ENCODE results near the gene SDK2. TPM values are rescaled to one million over a fixed set of nuclear protein-coding genes. Genes with fewer than 3 reads are reported as not detected.

Gene SDK2
- total RNA-seq, 1 experiment from 2014 or later = not detected

DNA sequence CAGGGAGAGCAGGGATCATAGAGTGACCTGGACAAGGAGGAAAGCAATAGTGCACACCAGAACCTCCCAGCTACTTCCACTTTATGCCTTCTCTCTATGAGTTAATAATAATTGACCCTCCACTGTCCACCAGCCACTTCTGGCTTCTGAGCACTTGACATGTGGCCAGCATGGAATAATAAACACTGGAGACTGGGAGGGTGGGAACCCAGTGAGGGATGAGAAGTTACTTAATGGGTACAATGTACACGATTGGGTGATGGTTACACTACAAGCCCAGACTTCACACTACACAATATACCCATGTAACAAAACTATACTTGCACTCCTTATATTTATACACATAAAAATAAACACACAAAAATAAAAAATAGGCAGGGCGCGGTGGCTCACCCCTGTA lies 343.9 kb downstream of the SDK2 start:
- Histone ChIP-seq H3K4me2 (ENCODE audit: low read depth, low read length, poor library complexity, severe bottlenecking) (no peak overlapping the region), H3K9me2 (replicated peaks; ENCODE audit: insufficient read depth, low read length) (no peaks in the 10 kb centered on the region), H3K4me3 (ENCODE audit: low read length) (no peak overlapping the region), H3K4me1 (ENCODE audit: low read length) (no peaks in the 10 kb centered on the region), H3K9me3 (ENCODE audit: low read length) (no peaks in the 10 kb centered on the region), H2AFZ (ENCODE audit: low read length) (no peak overlapping the region), H4K20me1 (ENCODE audit: insufficient read depth, low read depth, low read length) (no peaks in the 10 kb centered on the region), H3K36me3 (ENCODE audit: insufficient read depth, low read length) (no peaks in the 10 kb centered on the region), H3K27ac (ENCODE audit: low read length) (no peak overlapping the region), H3K9ac (ENCODE audit: low read length) (no peak overlapping the region), H3K79me2 (ENCODE audit: low read length) (no peaks in the 10 kb centered on the region), H3K27me3 (ENCODE audit: low read length) (no peaks in the 10 kb centered on the region)
- DNase-seq = no peak

DNA sequence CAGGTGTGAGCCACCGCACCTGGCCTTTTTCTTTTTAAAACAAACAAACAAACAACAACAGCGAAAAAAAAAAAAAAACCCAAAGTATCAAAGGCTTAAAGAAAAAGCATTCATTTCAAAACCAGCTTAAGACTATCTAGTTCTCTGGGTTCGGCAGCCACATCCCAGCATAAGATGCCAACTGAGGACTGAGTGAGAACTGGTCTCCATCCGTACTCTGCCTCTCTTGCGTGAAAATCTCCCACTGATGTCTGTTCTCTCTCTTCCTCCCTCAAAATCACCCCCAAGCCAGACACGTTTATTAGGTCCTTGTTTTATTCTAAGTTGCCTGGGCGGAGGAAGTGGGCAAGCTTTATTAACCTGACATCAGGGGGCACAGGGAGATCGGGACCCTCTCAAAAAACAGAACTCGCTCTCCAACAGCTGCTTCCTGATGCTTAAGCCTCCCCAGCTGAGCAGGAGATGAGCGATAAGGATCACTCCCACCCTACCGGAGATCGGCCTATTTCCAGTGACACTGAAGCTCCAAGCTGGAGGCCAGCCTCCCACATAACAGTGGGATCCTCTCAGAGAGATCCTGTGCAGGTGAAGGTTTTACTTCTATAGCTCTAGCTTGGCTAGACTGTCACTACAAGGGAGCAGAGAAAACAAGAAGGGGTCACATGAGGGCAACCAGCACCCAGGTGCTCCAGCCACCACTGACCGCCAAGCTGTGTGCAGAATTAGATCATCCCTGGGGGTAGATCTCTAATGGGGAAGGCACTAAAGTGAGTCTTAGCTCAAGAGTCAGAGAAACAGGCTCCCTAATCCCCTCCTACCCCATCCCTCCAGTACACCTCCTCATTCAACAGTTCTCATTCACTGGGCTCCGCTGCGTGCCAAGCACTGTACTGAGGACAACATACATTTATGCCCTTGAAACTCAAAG lies 346.0 kb downstream of the SDK2 start:
- no peak for DNase-seq
- H3K4me1 ChIP-seq (ENCODE audit: low read length) = no peaks in the 10 kb centered on the region
- H2AFZ ChIP-seq (ENCODE audit: low read length) = no peak overlapping the region
- H3K4me3 ChIP-seq (ENCODE audit: low read length) = no peak overlapping the region
- H3K27ac ChIP-seq (ENCODE audit: low read length) = no peak overlapping the region
- H3K27me3 ChIP-seq (ENCODE audit: low read length) = no peaks in the 10 kb centered on the region
- H3K79me2 ChIP-seq (ENCODE audit: low read length) = no peaks in the 10 kb centered on the region
- H3K9ac ChIP-seq (ENCODE audit: low read length) = no peak overlapping the region
- H3K4me2 ChIP-seq (ENCODE audit: low read depth, low read length, poor library complexity, severe bottlenecking) = no peak overlapping the region
- no peaks in the 10 kb centered on the region for H3K9me3 ChIP-seq (ENCODE audit: low read length)
- no peaks in the 10 kb centered on the region for H3K9me2 ChIP-seq (replicated peaks; ENCODE audit: insufficient read depth, low read length)
- H3K36me3 ChIP-seq (ENCODE audit: insufficient read depth, low read length) = no peaks in the 10 kb centered on the region
- no peaks in the 10 kb centered on the region for H4K20me1 ChIP-seq (ENCODE audit: insufficient read depth, low read depth, low read length)

DNA sequence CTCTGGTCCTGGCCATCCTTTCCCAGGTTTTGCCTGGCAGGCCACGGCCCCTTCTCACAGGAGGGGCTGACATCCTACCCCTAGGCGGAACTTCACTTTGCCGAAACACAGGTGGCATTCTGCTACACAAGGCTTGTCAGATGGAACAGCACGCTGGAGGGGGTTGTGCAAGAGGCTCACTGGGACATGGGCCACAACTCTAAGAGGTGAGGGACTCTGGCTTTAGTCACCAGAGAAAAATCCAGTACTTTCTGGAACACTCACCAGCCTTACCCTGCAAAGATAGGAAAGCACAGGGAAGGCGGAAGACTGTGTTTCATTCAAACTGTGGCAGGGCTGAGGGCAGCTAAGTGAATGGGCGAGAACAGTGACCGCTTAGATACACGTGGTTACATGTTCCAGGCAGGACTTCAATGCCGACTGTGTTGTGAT lies 350.7 kb downstream of the SDK2 start:
- no peak for DNase-seq
- no peak overlapping the region for H3K4me2 ChIP-seq (ENCODE audit: low read depth, low read length, poor library complexity, severe bottlenecking)

DNA sequence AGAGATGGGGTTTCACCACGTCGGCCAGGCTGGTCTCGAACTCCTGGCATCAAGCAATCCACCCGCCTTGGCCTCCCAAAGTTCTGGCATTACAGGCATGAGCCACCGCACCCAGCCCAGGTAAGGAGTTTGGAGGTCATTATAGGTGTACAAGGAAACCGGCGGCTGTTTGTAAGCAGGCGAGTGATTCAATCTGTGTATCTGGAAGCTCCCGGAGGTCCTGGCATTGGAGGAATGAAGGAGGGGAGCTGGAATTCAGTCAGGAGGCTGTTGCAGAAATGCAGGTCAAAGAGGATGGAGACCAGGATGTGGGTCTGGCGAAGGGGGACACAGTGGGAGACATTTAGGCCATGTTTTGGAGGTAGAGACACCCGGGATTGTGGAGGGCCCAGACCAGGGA lies 351.2 kb downstream of the SDK2 start:
- Histone ChIP-seq H3K4me2 (ENCODE audit: low read depth, low read length, poor library complexity, severe bottlenecking) (no peak overlapping the region), H3K4me1 (ENCODE audit: low read length) (peaks cover 4% of the 10 kb centered on the region; the same call in 1 of the 2 replicates), H3K9me3 (ENCODE audit: low read length) (no peaks in the 10 kb centered on the region), H3K9me2 (replicated peaks; ENCODE audit: insufficient read depth, low read length) (no peaks in the 10 kb centered on the region), H2AFZ (ENCODE audit: low read length) (no peak overlapping the region), H3K27me3 (ENCODE audit: low read length) (no peaks in the 10 kb centered on the region), H3K4me3 (ENCODE audit: low read length) (no peak overlapping the region), H3K36me3 (ENCODE audit: insufficient read depth, low read length) (no peaks in the 10 kb centered on the region), H3K79me2 (ENCODE audit: low read length) (no peaks in the 10 kb centered on the region), H3K27ac (ENCODE audit: low read length) (no peak overlapping the region), H4K20me1 (ENCODE audit: insufficient read depth, low read depth, low read length) (no peaks in the 10 kb centered on the region), H3K9ac (ENCODE audit: low read length) (no peak overlapping the region)
- DNase-seq = no peak

More for the DNA sequence above, 350.7 kb downstream of the SDK2 start:
- H3K9ac ChIP-seq (ENCODE audit: low read length) = no peak overlapping the region
- no peak overlapping the region for H2AFZ ChIP-seq (ENCODE audit: low read length)
- no peak overlapping the region for H3K4me3 ChIP-seq (ENCODE audit: low read length)
- H3K9me3 ChIP-seq (ENCODE audit: low read length) = no peaks in the 10 kb centered on the region
- H3K9me2 ChIP-seq (replicated peaks; ENCODE audit: insufficient read depth, low read length) = no peaks in the 10 kb centered on the region
- no peaks in the 10 kb centered on the region for H4K20me1 ChIP-seq (ENCODE audit: insufficient read depth, low read depth, low read length)
- no peaks in the 10 kb centered on the region for H3K79me2 ChIP-seq (ENCODE audit: low read length)
- H3K4me1 ChIP-seq (ENCODE audit: low read length) = peaks cover 4% of the 10 kb centered on the region; the same call in 1 of the 2 replicates
- H3K36me3 ChIP-seq (ENCODE audit: insufficient read depth, low read length) = no peaks in the 10 kb centered on the region
- H3K27ac ChIP-seq (ENCODE audit: low read length) = no peak overlapping the region
- no peaks in the 10 kb centered on the region for H3K27me3 ChIP-seq (ENCODE audit: low read length)

DNA sequence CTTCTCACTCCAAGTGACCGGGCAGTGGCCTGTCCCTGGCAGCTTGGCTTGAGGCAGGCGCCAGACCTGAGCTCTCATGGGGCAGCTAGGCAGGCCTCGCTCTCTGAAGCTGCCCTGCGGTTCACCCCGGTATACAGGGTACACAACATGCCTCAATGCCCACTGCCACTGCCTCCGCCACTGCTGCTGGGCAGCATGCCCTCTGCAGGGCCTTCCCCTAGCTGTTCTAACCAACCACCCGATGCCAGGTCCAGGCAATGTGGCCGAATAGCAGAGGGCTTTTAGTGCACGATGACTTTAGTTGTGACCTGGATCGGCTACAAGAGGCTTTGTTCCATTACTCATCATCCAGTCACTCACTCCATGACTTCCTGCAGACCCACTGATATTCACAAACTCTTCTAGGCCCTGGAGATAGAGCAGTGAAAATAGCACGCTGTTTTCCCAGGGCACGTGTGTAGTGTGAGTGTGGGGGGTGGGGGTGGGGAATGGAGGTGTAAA lies 352.2 kb downstream of the SDK2 start:
- H3K27me3 ChIP-seq (ENCODE audit: low read length) = no peaks in the 10 kb centered on the region
- no peak overlapping the region for H2AFZ ChIP-seq (ENCODE audit: low read length)
- DNase-seq = no peak
- H3K27ac ChIP-seq (ENCODE audit: low read length) = no peak overlapping the region
- H3K36me3 ChIP-seq (ENCODE audit: insufficient read depth, low read length) = no peaks in the 10 kb centered on the region
- no peaks in the 10 kb centered on the region for H3K79me2 ChIP-seq (ENCODE audit: low read length)
- no peaks in the 10 kb centered on the region for H3K9me2 ChIP-seq (replicated peaks; ENCODE audit: insufficient read depth, low read length)
- H3K9ac ChIP-seq (ENCODE audit: low read length) = no peak overlapping the region
- H4K20me1 ChIP-seq (ENCODE audit: insufficient read depth, low read depth, low read length) = no peaks in the 10 kb centered on the region
- H3K9me3 ChIP-seq (ENCODE audit: low read length) = no peaks in the 10 kb centered on the region
- H3K4me3 ChIP-seq (ENCODE audit: low read length) = no peak overlapping the region
- no peak overlapping the region for H3K4me2 ChIP-seq (ENCODE audit: low read depth, low read length, poor library complexity, severe bottlenecking)
- peaks cover 4% of the 10 kb centered on the region; the same call in 1 of the 2 replicates for H3K4me1 ChIP-seq (ENCODE audit: low read length)

DNA sequence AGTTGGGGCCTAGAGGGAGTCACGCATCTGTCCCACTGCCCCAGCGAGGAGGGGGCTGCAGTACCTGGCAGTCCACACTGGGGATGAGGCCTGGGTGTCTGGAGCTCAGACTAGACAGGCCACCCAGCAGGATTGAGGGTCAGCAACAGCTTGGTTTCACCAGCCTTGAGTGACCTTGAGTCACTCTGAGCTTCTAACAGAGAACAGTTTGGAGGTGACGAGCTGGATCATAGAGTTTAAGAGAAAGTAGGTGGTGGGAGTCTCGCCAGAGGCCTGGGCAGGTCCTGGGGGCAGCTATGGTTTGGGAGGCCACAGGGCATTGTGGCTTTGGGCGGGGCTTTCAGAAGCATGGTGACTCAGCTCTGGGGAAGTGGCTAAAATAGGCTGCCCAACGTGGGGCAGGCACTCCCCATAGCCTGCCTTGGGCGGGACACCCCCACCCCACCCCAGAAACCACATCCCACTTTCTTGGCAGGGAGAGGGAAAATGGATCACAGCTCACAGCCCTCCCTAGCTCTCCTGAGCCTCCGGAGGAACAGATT lies 352.9 kb downstream of the SDK2 start:
- Histone ChIP-seq H3K27ac (ENCODE audit: low read length) (no peak overlapping the region), H3K9ac (ENCODE audit: low read length) (no peak overlapping the region), H2AFZ (ENCODE audit: low read length) (no peak overlapping the region), H3K4me1 (ENCODE audit: low read length) (peaks cover 4% of the 10 kb centered on the region; the same call in 1 of the 2 replicates), H3K9me3 (ENCODE audit: low read length) (no peaks in the 10 kb centered on the region), H3K4me3 (ENCODE audit: low read length) (no peak overlapping the region), H4K20me1 (ENCODE audit: insufficient read depth, low read depth, low read length) (no peaks in the 10 kb centered on the region), H3K4me2 (ENCODE audit: low read depth, low read length, poor library complexity, severe bottlenecking) (no peak overlapping the region), H3K36me3 (ENCODE audit: insufficient read depth, low read length) (no peaks in the 10 kb centered on the region), H3K9me2 (replicated peaks; ENCODE audit: insufficient read depth, low read length) (no peaks in the 10 kb centered on the region), H3K27me3 (ENCODE audit: low read length) (no peaks in the 10 kb centered on the region), H3K79me2 (ENCODE audit: low read length) (no peaks in the 10 kb centered on the region)
- no peak for DNase-seq

DNA sequence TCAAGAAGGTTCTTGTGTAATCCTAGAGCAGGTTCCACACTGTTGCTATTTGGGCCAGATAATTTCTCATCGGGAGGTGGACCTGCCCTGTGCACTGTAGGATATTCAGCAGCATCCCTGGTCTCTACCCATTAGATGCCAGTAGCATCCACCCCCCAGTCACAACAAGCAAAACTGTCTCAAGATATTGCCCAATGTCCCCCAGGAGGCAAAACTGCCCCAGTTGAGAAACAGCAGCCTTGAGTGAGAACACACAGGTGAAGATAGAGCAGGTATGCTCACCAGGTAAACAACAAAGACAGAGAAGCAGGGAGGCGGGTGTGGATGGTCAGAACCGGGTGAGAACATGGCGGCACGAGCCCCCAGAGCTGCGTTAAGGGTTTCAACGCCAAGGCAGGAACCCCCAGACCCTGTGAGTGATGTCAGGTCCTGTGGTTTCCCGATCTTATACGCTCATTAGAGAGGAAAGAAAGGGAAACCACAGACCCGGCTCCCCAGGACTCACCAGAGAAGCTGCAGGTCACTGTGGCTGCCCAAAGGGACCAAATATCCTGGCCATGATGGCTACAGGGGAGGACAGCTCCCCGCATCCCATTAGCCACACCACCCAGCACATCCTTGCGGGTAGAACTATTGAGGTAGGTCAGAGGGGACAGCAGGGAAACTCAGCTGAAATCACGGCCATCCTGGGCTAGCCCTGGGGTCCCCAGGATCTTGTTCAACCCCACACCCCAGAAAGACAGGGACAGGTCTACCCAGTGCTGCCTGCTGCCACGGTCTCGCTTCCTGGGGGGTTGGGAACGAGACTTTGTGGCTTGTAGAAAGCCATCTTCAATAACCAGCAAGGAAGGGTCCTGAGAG lies 353.6 kb downstream of the SDK2 start:
- H3K9ac ChIP-seq (ENCODE audit: low read length) = no peak overlapping the region
- no peaks in the 10 kb centered on the region for H3K9me2 ChIP-seq (replicated peaks; ENCODE audit: insufficient read depth, low read length)
- H3K4me1 ChIP-seq (ENCODE audit: low read length) = peaks cover 4% of the 10 kb centered on the region; the same call in 1 of the 2 replicates
- H2AFZ ChIP-seq (ENCODE audit: low read length) = no peak overlapping the region
- no peak overlapping the region for H3K4me3 ChIP-seq (ENCODE audit: low read length)
- no peaks in the 10 kb centered on the region for H3K79me2 ChIP-seq (ENCODE audit: low read length)
- no peak overlapping the region for H3K4me2 ChIP-seq (ENCODE audit: low read depth, low read length, poor library complexity, severe bottlenecking)
- H3K36me3 ChIP-seq (ENCODE audit: insufficient read depth, low read length) = no peaks in the 10 kb centered on the region
- H4K20me1 ChIP-seq (ENCODE audit: insufficient read depth, low read depth, low read length) = no peaks in the 10 kb centered on the region
- H3K9me3 ChIP-seq (ENCODE audit: low read length) = no peaks in the 10 kb centered on the region
- no peak overlapping the region for H3K27ac ChIP-seq (ENCODE audit: low read length)
- H3K27me3 ChIP-seq (ENCODE audit: low read length) = no peaks in the 10 kb centered on the region
- no peak for DNase-seq

All from Karpas-422 (cell line).